H9 (cell line): ENCODE measurements around the gene SORBS1. TPM values are rescaled to one million over a fixed set of nuclear protein-coding genes. Genes with fewer than 3 reads are reported as not detected.

Experiments
- DNase-seq: peaks from one replicate; pipeline ENCODE4 v3.0.0-alpha.2; 2017
- H2AFZ ChIP-seq: one replicate; pipeline ENCODE4 v1.6.1; 2013; ENCODE audit warnings: mild to moderate bottlenecking, low read length, control low read depth, moderate library complexity
- H2AK5ac ChIP-seq: 2 replicates; pipeline ENCODE4 v1.6.1; 2013; ENCODE audit warnings: low read length, control low read depth, mixed read lengths; ENCODE audit not compliant: insufficient read length
- H2BK120ac ChIP-seq: one replicate; pipeline ENCODE4 v1.6.1; 2013; ENCODE audit warnings: low read depth, mild to moderate bottlenecking, low read length, control low read depth, inconsistent platforms; ENCODE audit not compliant: poor library complexity, severe bottlenecking
- H2BK12ac ChIP-seq: 2 replicates; pipeline ENCODE4 v1.6.1; 2013; ENCODE audit warnings: low read length, control low read depth, mixed read lengths, low read depth; ENCODE audit not compliant: insufficient read length
- H2BK15ac ChIP-seq: 2 replicates; pipeline ENCODE4 v1.6.1; 2013; ENCODE audit warnings: low read depth, low read length, control low read depth
- H2BK20ac ChIP-seq: one replicate; pipeline ENCODE4 v1.6.1; 2013; ENCODE audit warnings: low read depth, mild to moderate bottlenecking, low read length, control low read depth, inconsistent platforms; ENCODE audit not compliant: poor library complexity, severe bottlenecking
- H2BK5ac ChIP-seq: 2 replicates; pipeline ENCODE4 v1.6.1; 2013; ENCODE audit warnings: low read length, control low read depth, mixed read lengths; ENCODE audit not compliant: insufficient read length
- H3K14ac ChIP-seq: 2 replicates; pipeline ENCODE4 v1.6.1; 2013; ENCODE audit warnings: low read length, control low read depth; ENCODE audit not compliant: insufficient read depth
- H3K18ac ChIP-seq: 2 replicates; pipeline ENCODE4 v1.6.1; 2013; ENCODE audit warnings: low read depth, mild to moderate bottlenecking, mixed read lengths, low read length, control low read depth; ENCODE audit not compliant: insufficient read length
- H3K23ac ChIP-seq: 2 replicates; pipeline ENCODE4 v1.6.1; 2013; ENCODE audit warnings: low read length, control low read depth, mixed read lengths, low read depth; ENCODE audit not compliant: insufficient read length
- H3K23me2 ChIP-seq: 2 replicates; pipeline ENCODE4 v1.6.1; 2013; ENCODE audit warnings: low read depth, mild to moderate bottlenecking, mixed read lengths, low read length, control low read depth; ENCODE audit not compliant: insufficient read length, poor library complexity, severe bottlenecking
- H3K27ac ChIP-seq: 2 replicates; pipeline ENCODE4 v1.5.1; 2013; ENCODE audit warnings: low read length, control low read depth, mixed read lengths, low read depth; ENCODE audit not compliant: insufficient read length
- H3K27me3 ChIP-seq: 2 replicates; pipeline ENCODE4 v1.6.1; 2013; ENCODE audit warnings: low read length, control low read depth, inconsistent platforms; ENCODE audit not compliant: insufficient read depth
- H3K4ac ChIP-seq: 2 replicates; pipeline ENCODE4 v1.6.1; 2013; ENCODE audit warnings: low read depth, mild to moderate bottlenecking, control low read depth, inconsistent platforms, low read length, moderate library complexity
- H3K4me1 ChIP-seq: 2 replicates; pipeline ENCODE4 v1.6.1; 2013; ENCODE audit warnings: low read length, control low read depth, inconsistent platforms; ENCODE audit not compliant: insufficient read depth
- H3K4me2 ChIP-seq: 2 replicates; pipeline ENCODE4 v1.6.1; 2013; ENCODE audit warnings: low read length, control low read depth, mixed read lengths; ENCODE audit not compliant: insufficient read length, insufficient read depth
- H3K56ac ChIP-seq: 2 replicates; pipeline ENCODE4 v1.6.1; 2013; ENCODE audit warnings: low read depth, mild to moderate bottlenecking, mixed read lengths, low read length, control low read depth; ENCODE audit not compliant: insufficient read length
- H3K79me1 ChIP-seq: 2 replicates; pipeline ENCODE4 v1.6.1; 2013; ENCODE audit warnings: low read depth, mild to moderate bottlenecking, moderate library complexity, low read length, control low read depth, inconsistent platforms; ENCODE audit not compliant: insufficient read depth, poor library complexity, severe bottlenecking
- H3K79me2 ChIP-seq: 2 replicates; pipeline ENCODE4 v1.6.1; 2013; ENCODE audit warnings: low read length, control low read depth, inconsistent platforms; ENCODE audit not compliant: insufficient read depth
- H3K9ac ChIP-seq: 2 replicates; pipeline ENCODE4 v1.6.1; 2013; ENCODE audit warnings: low read length, control low read depth, mixed read lengths; ENCODE audit not compliant: insufficient read length; ENCODE audit errors: extremely low read depth
- H3K9me3 ChIP-seq: one replicate; pipeline ENCODE4 v1.6.1; 2013; ENCODE audit warnings: low read depth, low read length, inconsistent platforms; ENCODE audit not compliant: control insufficient read depth
- H3T11ph ChIP-seq: one replicate; pipeline ENCODE4 v1.6.1; 2013; ENCODE audit warnings: mild to moderate bottlenecking, low read length, control low read depth, inconsistent platforms
- H4K20me1 ChIP-seq: one replicate; pipeline ENCODE4 v1.6.1; 2013; ENCODE audit not compliant: control insufficient read depth, insufficient read length, insufficient read depth
- H4K5ac ChIP-seq: 2 replicates; pipeline ENCODE4 v1.6.1; 2013; ENCODE audit warnings: low read depth, mild to moderate bottlenecking, mixed read lengths, low read length, control low read depth; ENCODE audit not compliant: insufficient read length
- H4K8ac ChIP-seq: replicated peaks from 2 replicates; pipeline ENCODE4 v1.6.1; 2013; ENCODE audit warnings: low read length, control low read depth, mixed read lengths, low read depth; ENCODE audit not compliant: insufficient read length
- H4K91ac ChIP-seq: 2 replicates; pipeline ENCODE4 v1.6.1; 2013; ENCODE audit warnings: low read depth, mild to moderate bottlenecking, moderate library complexity, mixed read lengths, low read length, control low read depth; ENCODE audit not compliant: insufficient read length
- H3K27ac Mint-ChIP-seq, 3 experiments: 2 replicates in 2 of 3; 3 replicates in 1 of 3; pipeline ENCODE4 v1.8.0; 2020 to 2021; ENCODE audit warnings: mixed read lengths in 3 of 3, mild to moderate bottlenecking in 1 of 3, moderate library complexity in 1 of 3
- H3K27me3 Mint-ChIP-seq: 2 replicates; pipeline ENCODE4 v1.8.0; 2021; ENCODE audit warnings: low read depth, mild to moderate bottlenecking, moderate library complexity, mixed read lengths
- H3K36me3 Mint-ChIP-seq, 3 experiments: 2 replicates in 2 of 3; 3 replicates in 1 of 3; pipeline ENCODE4 v1.8.0; 2020 to 2021; ENCODE audit warnings: low read depth in 3 of 3, mixed read lengths in 3 of 3; ENCODE audit not compliant: insufficient read depth in 1 of 3
- H3K4me1 Mint-ChIP-seq, 2 experiments: 2 replicates each; pipeline ENCODE4 v1.8.0; 2020; ENCODE audit warnings: mixed read lengths in 2 of 2
- H3K4me3 Mint-ChIP-seq, 2 experiments: 2 replicates in 1 of 2; 3 replicates in 1 of 2; pipeline ENCODE4 v1.8.0; 2020 to 2021; ENCODE audit warnings: mild to moderate bottlenecking in 2 of 2, mixed read lengths in 2 of 2, moderate library complexity in 1 of 2
- H3K9me3 Mint-ChIP-seq, 2 experiments: 2 replicates in 1 of 2; 3 replicates in 1 of 2; pipeline ENCODE4 v1.8.0; 2020; ENCODE audit warnings: mild to moderate bottlenecking in 2 of 2, mixed read lengths in 2 of 2, moderate library complexity in 1 of 2
- CTCF ChIP-seq: fragments of 200-600 bp; sonication (generic); conservative IDR thresholded peaks from 3 replicates; pipeline ENCODE4 v1.8.0; 2021; ENCODE audit warnings: antibody characterized with exemption, mild to moderate bottlenecking
- WGBS: extraction: QIAGEN DNeasy Blood & Tissue Kit; methylation state at CpG from one replicate; pipeline ENCODE4 v1.1.7; 2013; ENCODE audit warnings: missing lambda C conversion rate, low lambda C conversion rate, mixed read lengths; ENCODE audit not compliant: insufficient read length; ENCODE audit errors: extremely low coverage; 5-methylcytosine and 5-hydroxymethylcytosine counted together
- total RNA-seq: library from RNA; stranded (reverse); gene quantifications from 2 replicates; pipeline ENCODE4 v1.2.1, GENCODE V29; 2021

SORBS1 gene
- total RNA-seq, 1 experiment from 2014 or later, result 24.3 TPM

DNA sequence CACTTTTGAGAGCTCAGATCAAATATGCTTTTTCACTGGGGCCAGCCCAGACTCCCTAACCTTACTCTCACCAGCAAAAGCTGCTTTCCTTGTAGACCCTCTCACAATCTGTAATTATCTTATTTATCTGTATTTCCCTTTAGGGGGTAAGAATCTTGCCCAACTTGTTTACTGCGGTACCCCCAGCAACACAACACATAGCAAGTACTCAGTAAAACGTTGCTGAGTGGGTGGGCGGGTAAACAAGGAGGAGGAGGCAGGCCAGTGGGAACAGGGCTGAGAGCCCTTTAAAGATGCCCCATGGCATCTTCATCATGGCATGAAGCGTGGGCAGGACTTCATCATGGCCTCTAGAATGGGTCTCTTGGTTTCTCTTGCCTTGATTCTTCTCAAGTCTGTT is 64.2 kb downstream of the SORBS1 start:
- TF ChIP-seq CTCF, result no peak
- Histone ChIP-seq H2BK5ac (no peak overlapping the region), H4K8ac (no peak overlapping the region), H2BK12ac (no peak overlapping the region), H3K79me1 (no peaks in the 10 kb centered on the region), H4K20me1 (no peaks in the 10 kb centered on the region), H3K23me2 (no peaks in the 10 kb centered on the region), H3K9me3 (no peaks in the 10 kb centered on the region), H3T11ph (no peak overlapping the region), H3K27me3 (no peaks in the 10 kb centered on the region), H3K4ac (no peak overlapping the region), H2BK120ac (no peak overlapping the region), H2BK20ac (no peak overlapping the region), H2AK5ac (no peak overlapping the region), H3K27ac (no peak overlapping the region), H3K18ac (no peak overlapping the region), H3K79me2 (no peaks in the 10 kb centered on the region), H3K9ac (no peak overlapping the region), H3K14ac (no peak overlapping the region), H4K5ac (no peak overlapping the region), H2AFZ (no peak overlapping the region), H4K91ac (no peak overlapping the region), H3K56ac (no peak overlapping the region), H2BK15ac (no peak overlapping the region), H3K4me1 (peaks cover 6% of the 10 kb centered on the region; the same call in 1 of the 2 replicates), H3K23ac (no peak overlapping the region), H3K4me2 (no peak overlapping the region)
- no peak overlapping the region for H3K4me3 Mint-ChIP-seq
- H3K9me3 Mint-ChIP-seq, result no peaks in the 10 kb centered on the region; a peak in 1 of 5 replicates
- no peak for DNase-seq
- peak overlapping the region in 2 of 3 experiments; percentile 66 to 78; a peak in 1 of 7 replicates for H3K27ac Mint-ChIP-seq
- peaks cover 0 to 2% (median 0%) of the 10 kb centered on the region in 3 experiments; a peak in 1 of 7 replicates for H3K36me3 Mint-ChIP-seq
- H3K27me3 Mint-ChIP-seq, result no peaks in the 10 kb centered on the region
- WGBS, result no CpG with 5 or more reads among the region's 4 CpGs
- peaks cover 32 to 40% of the 10 kb centered on the region in 2 experiments for H3K4me1 Mint-ChIP-seq
